ENCODE data around the gene COL7A1.

- no peak for TF ChIP-seq CTCF (IDR thresholded peaks at IDR 0.05; ENCODE audit: poor library complexity, severe bottlenecking)
- no peak for TF ChIP-seq POLR2AphosphoS5 (IDR thresholded peaks at IDR 0.05)
- no peak for TF ChIP-seq TAF1 (IDR thresholded peaks at IDR 0.05; ENCODE audit: low read depth)
Measured at GRCh38 chr3:48581621-48582481, 13.3 kb downstream of the COL7A1 start.

All from neural cell (in vitro differentiated cells).